Right renal cortex interstitium (tissue), 3 donors: ENCODE results near the gene RPUSD4. TPM values are rescaled to one million over a fixed set of nuclear protein-coding genes. Genes with fewer than 3 reads are reported as not detected.

Experiments
- DNase-seq, 3 donors: peaks; one replicate each; pipeline ENCODE4 v3.0.0-alpha.2; 2013; ENCODE audit warnings: low read depth in 3 of 3, low spot score in 2 of 3
- polyA plus RNA-seq, 3 donors: library from polyadenylated mRNA; unstranded; fragments of 120-200 nt; gene quantifications; one replicate each; pipeline ENCODE4 v1.2.1, GENCODE V29; 2013; ENCODE audit not compliant: insufficient read length in 3 of 3

The RPUSD4 gene
- polyA plus RNA-seq, 3 donors = 28.4 to 29.6 (median 28.4) TPM

- DNase-seq = no peak
Observed at GRCh38 chr11:126185259-126186024, 26.0 kb downstream of the RPUSD4 start.

- DNase-seq = no peak
Observed at GRCh38 chr11:126182787-126183445, 28.5 kb downstream of the RPUSD4 start.

GRCh38 chr11:126181939-126182730 is 29.3 kb downstream of the RPUSD4 start:
- DNase-seq = no peak

GRCh38 chr11:126176853-126177470 is 34.5 kb downstream of the RPUSD4 start:
- no peak for DNase-seq

GRCh38 chr11:126175393-126175792 is 36.1 kb downstream of the RPUSD4 start:
- no peak for DNase-seq

GRCh38 chr11:126174816-126175215 is 36.6 kb downstream of the RPUSD4 start:
- DNase-seq = no peak

- DNase-seq = no peak
Observed at GRCh38 chr11:126173257-126173656, 38.2 kb downstream of the RPUSD4 start.

GRCh38 chr11:126172596-126173038 is 38.8 kb downstream of the RPUSD4 start:
- no peak for DNase-seq

GRCh38 chr11:126169291-126169690 is 42.2 kb downstream of the RPUSD4 start:
- DNase-seq = no peak

- no peak for DNase-seq
Observed at GRCh38 chr11:126167488-126167887, 44.0 kb downstream of the RPUSD4 start.

GRCh38 chr11:126166413-126166812 is 45.0 kb downstream of the RPUSD4 start:
- no peak for DNase-seq

- DNase-seq = no peak
Observed at GRCh38 chr11:126165757-126166156, 45.7 kb downstream of the RPUSD4 start.

- DNase-seq = no peak
Observed at GRCh38 chr11:126165311-126165720, 46.1 kb downstream of the RPUSD4 start.

GRCh38 chr11:126164781-126165180 is 46.7 kb downstream of the RPUSD4 start:
- DNase-seq = no peak

GRCh38 chr11:126163779-126164178 is 47.7 kb downstream of the RPUSD4 start:
- no peak for DNase-seq

- DNase-seq = no peak
Observed at GRCh38 chr11:126163074-126163700, 48.3 kb downstream of the RPUSD4 start.

GRCh38 chr11:126162306-126163030 is 49.0 kb downstream of the RPUSD4 start:
- no peak for DNase-seq

GRCh38 chr11:126161023-126161391 is 50.4 kb downstream of the RPUSD4 start:
- DNase-seq = no peak

GRCh38 chr11:126160345-126161022 is 51.0 kb downstream of the RPUSD4 start:
- DNase-seq = no peak
